ENCODE measurements around the gene PELI1. TPM values are rescaled to one million over a fixed set of nuclear protein-coding genes. Genes with fewer than 3 reads are reported as not detected.
"Not testable (repeated sequence)": the region's sequence is repeated elsewhere in the genome, so short reads cannot be mapped to it uniquely, and the experiment has no call there.

PELI1 gene
- total RNA-seq, 1 donor from 2014 or later, result 60.4 TPM

GRCh38 chr2:64101141-64101591 is 43.1 kb downstream of the PELI1 start:
- H3K27ac ChIP-seq, result no peak overlapping the region
- H3K9me3 ChIP-seq, result no peaks in the 10 kb centered on the region
- DNase-seq (ENCODE audit: extremely low spot score in 2 of 2), result no peak
- no peak overlapping the region for H3K4me3 ChIP-seq
- no peaks in the 10 kb centered on the region for H3K27me3 ChIP-seq
- TF ChIP-seq POLR2A (IDR thresholded peaks at IDR 0.05) (no peak), CTCF (IDR thresholded peaks at IDR 0.05) (no peak), POLR2AphosphoS5 (IDR thresholded peaks at IDR 0.05; ENCODE audit: insufficient read depth in 1 of 2, low read depth in 1 of 2) (no peak)
- H3K36me3 ChIP-seq, result peaks cover 0 to 4% of the 10 kb centered on the region in 2 donors
- intact Hi-C loops (cut with DNase I), result no loop called here
- H3K4me1 ChIP-seq, result peaks cover 16% of the 10 kb centered on the region

- DNase-seq (ENCODE audit: extremely low spot score in 2 of 2); intact Hi-C loops (cut with DNase I); H3K4me3 ChIP-seq; H3K27ac ChIP-seq; H3K9me3 ChIP-seq; H3K36me3 ChIP-seq; H3K27me3 ChIP-seq: not testable (repeated sequence)
- H3K4me1 ChIP-seq, result peaks cover 10% of the 10 kb centered on the region
Observed at GRCh38 chr2:64100584-64100983, 43.6 kb downstream of the PELI1 start.

GRCh38 chr2:64094663-64095382 is 49.4 kb downstream of the PELI1 start:
- no peaks in the 10 kb centered on the region for H3K27me3 ChIP-seq
- no peak for DNase-seq (ENCODE audit: extremely low spot score in 2 of 2)
- H3K4me3 ChIP-seq, result no peak overlapping the region
- no peaks in the 10 kb centered on the region for H3K4me1 ChIP-seq
- H3K27ac ChIP-seq, result no peak overlapping the region
- H3K9me3 ChIP-seq, result no peaks in the 10 kb centered on the region
- intact Hi-C loops (cut with DNase I), result no loop called here
- no peak for TF ChIP-seq CTCF (IDR thresholded peaks at IDR 0.05)
- no peak for TF ChIP-seq POLR2AphosphoS5 (IDR thresholded peaks at IDR 0.05; ENCODE audit: insufficient read depth in 1 of 2, low read depth in 1 of 2)
- no peak for TF ChIP-seq POLR2A (IDR thresholded peaks at IDR 0.05)
- H3K36me3 ChIP-seq, result peaks cover 0 to 42% of the 10 kb centered on the region in 2 donors

GRCh38 chr2:64093341-64093740 is 50.9 kb downstream of the PELI1 start:
- H3K27ac ChIP-seq, result no peak overlapping the region
- no peaks in the 10 kb centered on the region for H3K9me3 ChIP-seq
- H3K27me3 ChIP-seq, result no peaks in the 10 kb centered on the region
- DNase-seq (ENCODE audit: extremely low spot score in 2 of 2), result no peak
- intact Hi-C loops (cut with DNase I), result no loop called here
- TF ChIP-seq POLR2A (IDR thresholded peaks at IDR 0.05), result no peak
- TF ChIP-seq POLR2AphosphoS5 (IDR thresholded peaks at IDR 0.05; ENCODE audit: insufficient read depth in 1 of 2, low read depth in 1 of 2), result no peak
- no peak for TF ChIP-seq CTCF (IDR thresholded peaks at IDR 0.05)
- peaks cover 0 to 42% of the 10 kb centered on the region in 2 donors for H3K36me3 ChIP-seq
- no peak overlapping the region for H3K4me3 ChIP-seq
- no peaks in the 10 kb centered on the region for H3K4me1 ChIP-seq

GRCh38 chr2:64092502-64092901 is 51.7 kb downstream of the PELI1 start:
- H3K9me3 ChIP-seq, result no peaks in the 10 kb centered on the region
- H3K27ac ChIP-seq, result no peak overlapping the region
- no peak overlapping the region for H3K4me3 ChIP-seq
- intact Hi-C loops (cut with DNase I), result no loop called here
- peaks cover 0 to 42% of the 10 kb centered on the region in 2 donors for H3K36me3 ChIP-seq
- H3K27me3 ChIP-seq, result no peaks in the 10 kb centered on the region
- no peak for DNase-seq (ENCODE audit: extremely low spot score in 2 of 2)
- H3K4me1 ChIP-seq, result no peaks in the 10 kb centered on the region
- TF ChIP-seq POLR2AphosphoS5 (IDR thresholded peaks at IDR 0.05; ENCODE audit: insufficient read depth in 1 of 2, low read depth in 1 of 2), result no peak

- Histone ChIP-seq H3K27ac (no peak overlapping the region), H3K4me3 (no peak overlapping the region), H3K4me1 (no peaks in the 10 kb centered on the region), H3K27me3 (no peaks in the 10 kb centered on the region), H3K9me3 (no peaks in the 10 kb centered on the region), H3K36me3 (peaks cover 0 to 29% of the 10 kb centered on the region in 2 donors)
- intact Hi-C loops (cut with DNase I), result no loop called here
- no peak for TF ChIP-seq CTCF (IDR thresholded peaks at IDR 0.05)
- no peak for TF ChIP-seq POLR2AphosphoS5 (IDR thresholded peaks at IDR 0.05; ENCODE audit: insufficient read depth in 1 of 2, low read depth in 1 of 2)
- TF ChIP-seq POLR2A (IDR thresholded peaks at IDR 0.05), result no peak
- DNase-seq (ENCODE audit: extremely low spot score in 2 of 2), result no peak
Observed at GRCh38 chr2:64090264-64090663, 54.0 kb downstream of the PELI1 start.

Data from vagina (tissue), 2 donors.